NT2/D1 (cell line): ENCODE data around the gene ARHGAP21.

Experiments
- SUZ12 ChIP-seq: IDR thresholded peaks from 2 replicates; pipeline ENCODE4 v1.6.1; 2011; ENCODE audit not compliant: insufficient read length, insufficient read depth; ENCODE audit errors: extremely low read depth
- YY1 ChIP-seq: IDR thresholded peaks from 2 replicates; pipeline ENCODE4 v1.6.1; 2011; ENCODE audit not compliant: insufficient read length, insufficient read depth
- ZNF274 ChIP-seq: IDR thresholded peaks from 2 replicates; pipeline ENCODE4 v1.6.1; 2011; ENCODE audit warnings: mild to moderate bottlenecking, low read depth, low read length

GRCh38 chr10:24664991-24665390, 58.7 kb downstream of the ARHGAP21 start:
- no peak for TF ChIP-seq ZNF274
- TF ChIP-seq YY1: no peak
- TF ChIP-seq SUZ12: no peak
